WTC11 (cell line): ENCODE results near the gene MAS1. TPM values are rescaled to one million over a fixed set of nuclear protein-coding genes. Genes with fewer than 3 reads are reported as not detected.

Source experiments
- ATAC-seq: fragments of 200-7000 bp; cut with Tn5 transposase; 2 replicates; pipeline ENCODE4 v1.10.0; 2021; ENCODE audit warnings: mild to moderate bottlenecking, moderate library complexity
- CTCF ChIA-PET: fragments of 300-600 bp; sonication (Branson Sonifier 250); formaldehyde crosslinking; loops from one replicate; lab custom pipeline; 2021; ENCODE audit warnings: antibody characterized with exemption; lab: Charles Lee
- POLR2A ChIA-PET: fragments of 350-600 bp; sonication (Branson Sonifier 250); formaldehyde crosslinking; loops from one replicate; lab custom pipeline; 2021; ENCODE audit warnings: antibody characterized with exemption; lab: Charles Lee
- DNase-seq: peaks from one replicate; pipeline ENCODE4 v3.0.0; 2021; ENCODE audit warnings: low spot score
- H3K27ac Mint-ChIP-seq: 2 replicates; pipeline ENCODE4 v1.8.0; 2021; ENCODE audit warnings: mixed read lengths
- H3K27me3 Mint-ChIP-seq: 2 replicates; pipeline ENCODE4 v1.8.0; 2021; ENCODE audit warnings: low read depth, mild to moderate bottlenecking, moderate library complexity, mixed read lengths
- H3K36me3 Mint-ChIP-seq: 2 replicates; pipeline ENCODE4 v1.8.0; 2021; ENCODE audit warnings: mixed read lengths
- H3K4me1 Mint-ChIP-seq: 2 replicates; pipeline ENCODE4 v1.8.0; 2022; ENCODE audit warnings: mixed read lengths
- H3K4me3 Mint-ChIP-seq: 2 replicates; pipeline ENCODE4 v1.8.0; 2021; ENCODE audit warnings: mild to moderate bottlenecking, moderate library complexity, mixed read lengths
- H3K9me3 Mint-ChIP-seq: 2 replicates; pipeline ENCODE4 v1.8.0; 2021; ENCODE audit warnings: mixed read lengths
- E2F1 ChIP-seq: sonication (generic); formaldehyde crosslinking; IDR thresholded peaks from 2 replicates; pipeline ENCODE4 v1.8.0; 2022; ENCODE audit warnings: mild to moderate bottlenecking, missing genetic modification reagents
- ELF4 ChIP-seq: sonication (generic); formaldehyde crosslinking; IDR thresholded peaks from 2 replicates; pipeline ENCODE4 v1.8.1; 2022; ENCODE audit warnings: low read depth, mild to moderate bottlenecking, moderate library complexity, missing genetic modification reagents
- ETV6 ChIP-seq: sonication (generic); formaldehyde crosslinking; IDR thresholded peaks from 2 replicates; pipeline ENCODE4 v1.8.1; 2022; ENCODE audit warnings: mild to moderate bottlenecking, missing genetic modification reagents
- MYBL2 ChIP-seq: sonication (generic); formaldehyde crosslinking; IDR thresholded peaks from 2 replicates; pipeline ENCODE4 v1.8.1; 2023; ENCODE audit warnings: mild to moderate bottlenecking, moderate library complexity, missing genetic modification reagents
- RORB ChIP-seq: fragments of 250-450 bp; sonication (Bioruptor Pico); IDR thresholded peaks from 2 replicates; pipeline ENCODE4 v1.9.0; 2021; ENCODE audit warnings: mild to moderate bottlenecking
- TEAD1 ChIP-seq: sonication (generic); formaldehyde crosslinking; IDR thresholded peaks from 2 replicates; pipeline ENCODE4 v1.8.0; 2022; ENCODE audit warnings: mild to moderate bottlenecking, missing genetic modification reagents
- ZBTB21 ChIP-seq: sonication (generic); formaldehyde crosslinking; IDR thresholded peaks from 2 replicates; pipeline ENCODE4 v1.8.1; 2023; ENCODE audit warnings: mild to moderate bottlenecking, missing genetic modification reagents, borderline replicate concordance
- ZNF396 ChIP-seq: fragments of 250-450 bp; sonication (Bioruptor Pico); IDR thresholded peaks from 2 replicates; pipeline ENCODE4 v1.8.0; 2021; ENCODE audit warnings: mild to moderate bottlenecking, moderate library complexity, borderline replicate concordance
- ZNF423 ChIP-seq: fragments of 250-450 bp; sonication (Bioruptor Pico); IDR thresholded peaks from 2 replicates; pipeline ENCODE4 v2.1.2; 2022; ENCODE audit warnings: mild to moderate bottlenecking, moderate library complexity
- total RNA-seq: library from RNA; stranded (reverse); gene quantifications from 3 replicates; pipeline ENCODE4 v1.2.3, GENCODE V29; 2021

MAS1 gene
- total RNA-seq, 1 experiment from 2014 or later = 0.68 TPM

- H3K4me1 Mint-ChIP-seq = no peaks in the 10 kb centered on the region
- no peak overlapping the region for H3K4me3 Mint-ChIP-seq
- CTCF ChIA-PET = no interaction called here
- ATAC-seq (no peak), DNase-seq (no peak)
- POLR2A ChIA-PET = interaction anchor here (0.6 kb wide), 1 partner anchor 146 kb away, joined by 3 read pairs; the partner anchor contains the start of genes MRPL18 and TCP1
- TF ChIP-seq ZBTB21 (CRISPR knock-in tag) (no peak), ZNF396 (no peak), E2F1 (CRISPR knock-in tag) (no peak), ETV6 (CRISPR knock-in tag) (no peak), RORB (no peak), MYBL2 (no peak), TEAD1 (CRISPR knock-in tag) (no peak)
- H3K9me3 Mint-ChIP-seq = peaks cover 21% of the 10 kb centered on the region
- no peaks in the 10 kb centered on the region for H3K36me3 Mint-ChIP-seq
- H3K27me3 Mint-ChIP-seq = peaks cover 7% of the 10 kb centered on the region; the same call in 1 of the 2 replicates
- no peak overlapping the region for H3K27ac Mint-ChIP-seq
Measured at GRCh38 chr6:159935633-159936032, 44.8 kb downstream of the MAS1 start.

- H3K27ac Mint-ChIP-seq = no peak overlapping the region
- DNase-seq (no peak), ATAC-seq (no peak)
- no peak overlapping the region for H3K4me3 Mint-ChIP-seq
- no peaks in the 10 kb centered on the region for H3K4me1 Mint-ChIP-seq
- POLR2A ChIA-PET = no interaction called here
- H3K36me3 Mint-ChIP-seq = peaks cover 5% of the 10 kb centered on the region
- no peak for TF ChIP-seq ZNF396
- no peak for TF ChIP-seq ZNF423 (CRISPR knock-in tag)
- TF ChIP-seq ELF4 = no peak
- peaks cover 37% of the 10 kb centered on the region for H3K9me3 Mint-ChIP-seq
- peaks cover 12% of the 10 kb centered on the region; the same call in 1 of the 2 replicates for H3K27me3 Mint-ChIP-seq
- CTCF ChIA-PET = no interaction called here
Measured at GRCh38 chr6:159939591-159940016, 48.8 kb downstream of the MAS1 start.

Other genes starting within 250 kb of the MAS1 start
- gene SOD2, start 197.7 kb upstream of the MAS1 start, total RNA-seq = 79.8 to 86.3 TPM (median 82.6 TPM) in 3 replicates
- gene WTAP, start 163.5 kb upstream of the MAS1 start, total RNA-seq = 88.8 to 92.7 TPM (median 91.9 TPM) in 3 replicates
- gene ACAT2, start 128.9 kb upstream of the MAS1 start, total RNA-seq = 96.1 to 138 TPM (median 98.7 TPM) in 3 replicates
- gene TCP1, start 101.4 kb upstream of the MAS1 start, total RNA-seq = 293 to 388 TPM (median 301 TPM) in 3 replicates
- gene MRPL18, start 100.5 kb upstream of the MAS1 start, total RNA-seq = 81.8 to 95.2 TPM (median 83.0 TPM) in 3 replicates
- 0.16 to 0.39 TPM (median 0.34 TPM) in 3 replicates for gene PNLDC1, start 90.7 kb upstream of the MAS1 start, total RNA-seq
- gene IGF2R, start 78.1 kb downstream of the MAS1 start, total RNA-seq = 59.4 to 75.3 TPM (median 62.3 TPM) in 3 replicates
- gene SLC22A1, start 230.8 kb downstream of the MAS1 start, total RNA-seq = 0.41 to 1.2 TPM (median 0.78 TPM) in 3 replicates